GM12878 (cell line): ENCODE measurements around the gene CFAP61. TPM values are rescaled to one million over a fixed set of nuclear protein-coding genes. Genes with fewer than 3 reads are reported as not detected.

Experiments
- ATAC-seq: fragments of 200-7000 bp; cut with Tn5 transposase; 3 replicates; pipeline ENCODE4 v1.9.1; 2020; ENCODE audit warnings: mild to moderate bottlenecking, moderate library complexity
- BruUV-seq: library from RNA; stranded (reverse); fragments of 400-500 nt; replicated peaks from 2 replicates; lab custom pipeline; 2021; lab: Mats Ljungman, UMichigan
- CTCF ChIA-PET: fragments of 300-600 bp; sonication (Branson Sonifier 250); formaldehyde crosslinking; extraction: SDS; loops from one replicate; lab custom pipeline; 2021; ENCODE audit warnings: inconsistent platforms; lab: Yijun Ruan, JAX
- POLR2A ChIA-PET: fragments of 350-600 bp; formaldehyde crosslinking; extraction: SDS; loops from one replicate; lab custom pipeline; 2021; ENCODE audit warnings: inconsistent platforms; lab: Charles Lee
- RAD21 ChIA-PET: fragments of 300-600 bp; sonication (Branson Sonifier 250); formaldehyde crosslinking; loops from one replicate; lab custom pipeline; 2023; ENCODE audit warnings: antibody characterized with exemption; ENCODE audit not compliant: unreplicated experiment; lab: Charles Lee
- SMC1A ChIA-PET: fragments of 300-600 bp; sonication (Branson Sonifier 250); formaldehyde crosslinking; loops from one replicate; lab custom pipeline; 2023; ENCODE audit not compliant: unreplicated experiment, uncharacterized antibody; lab: Charles Lee
- DNase-seq: peaks from one replicate; pipeline ENCODE4 v3.0.0-alpha.2; 2011; ENCODE audit warnings: low read depth, low spot score
- FAIRE-seq: peaks from 3 replicates; lab custom pipeline; 2011; peaks lifted over from hg19 to GRCh38; lab: Jason Lieb, UNC
- H2AFZ ChIP-seq: 2 replicates; pipeline ENCODE4 v1.6.0; 2011; ENCODE audit warnings: low read depth, low read length, control low read depth; ENCODE audit not compliant: control insufficient read depth
- H3K27ac ChIP-seq: 2 replicates; pipeline ENCODE4 v1.5.1; 2011; ENCODE audit warnings: control low read depth; ENCODE audit not compliant: control insufficient read depth, insufficient read depth
- H3K27me3 ChIP-seq, 2 experiments: replicated peaks in 1 of 2; 2 replicates each; pipeline versions ENCODE4 v1.6.0 to v1.6.1; 2011; ENCODE audit warnings: low read length in 1 of 2; ENCODE audit not compliant: control insufficient read depth in 2 of 2, insufficient read depth in 2 of 2
- H3K36me3 ChIP-seq, 2 experiments: 2 replicates each; pipeline ENCODE4 v1.5.1; 2011; ENCODE audit warnings: low read length in 1 of 2; ENCODE audit not compliant: control insufficient read depth in 2 of 2, insufficient read depth in 2 of 2
- H3K4me1 ChIP-seq: 2 replicates; pipeline ENCODE4 v1.6.1; 2011; ENCODE audit warnings: mild to moderate bottlenecking, low read length, moderate library complexity, mixed read lengths; ENCODE audit not compliant: control insufficient read depth, insufficient read depth
- H3K4me2 ChIP-seq: 2 replicates; pipeline ENCODE4 v1.6.0; 2011; ENCODE audit warnings: control low read depth; ENCODE audit not compliant: control insufficient read depth, insufficient read depth
- H3K4me3 ChIP-seq: fragments of 200-600 bp; sonication (generic); 2 replicates; pipeline ENCODE4 v1.5.1; 2016
- H3K79me2 ChIP-seq: 2 replicates; pipeline ENCODE4 v1.6.0; 2011; ENCODE audit warnings: low read length; ENCODE audit not compliant: control insufficient read depth, insufficient read depth
- H3K9ac ChIP-seq: 2 replicates; pipeline ENCODE4 v1.8.0; 2011; ENCODE audit warnings: low read length, control low read depth, mixed read lengths; ENCODE audit not compliant: control insufficient read depth, insufficient read depth
- H3K9me3 ChIP-seq: replicated peaks from 3 replicates; pipeline ENCODE4 v1.5.1; 2011; ENCODE audit warnings: mild to moderate bottlenecking, low read length; ENCODE audit not compliant: control insufficient read depth, insufficient read depth
- H4K20me1 ChIP-seq: 2 replicates; pipeline ENCODE4 v1.6.0; 2011; ENCODE audit not compliant: control insufficient read depth, insufficient read depth
- ATF7 ChIP-seq: fragments of 450-650 bp; IDR thresholded peaks from 2 replicates; pipeline ENCODE4 v1.6.1; 2016; ENCODE audit warnings: low read depth, mild to moderate bottlenecking
- HDAC6 ChIP-seq: fragments of 200-600 bp; sonication (generic); IDR thresholded peaks from one replicate; pipeline ENCODE4 v1.8.0; 2017; ENCODE audit warnings: antibody characterized with exemption; ENCODE audit not compliant: unreplicated experiment
- HDGF ChIP-seq: fragments of 450-650 bp; IDR thresholded peaks from 2 replicates; pipeline ENCODE4 v1.6.1; 2016; ENCODE audit warnings: antibody characterized with exemption
- MXI1 ChIP-seq: fragments of 150-350 bp; IDR thresholded peaks from 2 replicates; pipeline ENCODE4 v1.6.1; 2011; ENCODE audit warnings: low read depth, mild to moderate bottlenecking, inconsistent platforms, low read length, improper control_type of control experiment
- NFXL1 ChIP-seq: fragments of 450-650 bp; IDR thresholded peaks from 2 replicates; pipeline ENCODE4 v1.6.1; 2017; ENCODE audit warnings: antibody characterized with exemption, mild to moderate bottlenecking, borderline replicate concordance
- NFYA ChIP-seq: IDR thresholded peaks from 2 replicates; pipeline ENCODE4 v1.6.1; 2011; ENCODE audit warnings: low read depth, mild to moderate bottlenecking, low read length, improper control_type of control experiment, borderline replicate concordance
- NR2C2 ChIP-seq: IDR thresholded peaks from 2 replicates; pipeline ENCODE4 v1.6.1; 2011; ENCODE audit warnings: borderline replicate concordance, low read depth; ENCODE audit not compliant: control insufficient read depth, insufficient read length
- PKNOX1 ChIP-seq: fragments of 450-650 bp; IDR thresholded peaks from 2 replicates; pipeline ENCODE4 v1.6.1; 2016; ENCODE audit warnings: mild to moderate bottlenecking
- POLR2AphosphoS5 ChIP-seq: IDR thresholded peaks from 2 replicates; pipeline ENCODE4 v1.6.1; 2011; ENCODE audit warnings: mild to moderate bottlenecking, low read length, inconsistent platforms
- RCOR1 ChIP-seq: conservative IDR thresholded peaks from 2 replicates; pipeline ENCODE4 v1.6.1; 2012; ENCODE audit warnings: low read depth, low read length, improper control_type of control experiment
- RELB ChIP-seq: fragments of 450-650 bp; IDR thresholded peaks from 2 replicates; pipeline ENCODE4 v1.6.1; 2017; ENCODE audit warnings: low read depth, mild to moderate bottlenecking, moderate library complexity
- REST ChIP-seq: IDR thresholded peaks from 2 replicates; pipeline ENCODE4 v1.6.1; 2012; ENCODE audit warnings: mild to moderate bottlenecking, low read depth, low read length
- SMARCA5 ChIP-seq: fragments of 450-650 bp; IDR thresholded peaks from 2 replicates; pipeline ENCODE4 v1.6.1; 2017; ENCODE audit warnings: mild to moderate bottlenecking
- SRF ChIP-seq, 2 experiments: IDR thresholded peaks; 2 replicates each; pipeline ENCODE4 v1.6.1; 2011; ENCODE audit warnings: low read depth in 2 of 2, low read length in 2 of 2, mild to moderate bottlenecking in 1 of 2, moderate library complexity in 1 of 2
- ZBED1 ChIP-seq: IDR thresholded peaks from 2 replicates; pipeline ENCODE4 v1.6.1; 2016; ENCODE audit warnings: borderline replicate concordance
- ZNF217 ChIP-seq: fragments of 450-650 bp; IDR thresholded peaks from 2 replicates; pipeline ENCODE4 v1.6.1; 2017; ENCODE audit warnings: antibody characterized with exemption, mild to moderate bottlenecking
- ZZZ3 ChIP-seq: IDR thresholded peaks from 2 replicates; pipeline ENCODE4 v1.6.1; 2011; ENCODE audit warnings: low read depth; ENCODE audit not compliant: control insufficient read depth, insufficient read length
- WGBS: methylation state at CpG from one replicate; pipeline ENCODE4 v1.1.6; 2016; ENCODE audit warnings: low lambda C conversion rate; ENCODE audit not compliant: insufficient replicate concordance, insufficient coverage; ENCODE audit errors: missing lambda C conversion rate; 5-methylcytosine and 5-hydroxymethylcytosine counted together
- in situ Hi-C: fragments of 300-500 bp; cut with MboI; formaldehyde crosslinking; loops from 9 replicates; pipeline ENCODE4 v1.14.3; 2018; ENCODE audit warnings: mixed read lengths
- intact Hi-C: fragments of 100-400 bp; cut with micrococcal nuclease; formaldehyde crosslinking; loops from one replicate; pipeline ENCODE4 v1.14.2; 2022; ENCODE audit not compliant: unreplicated experiment
- polyA plus RNA-seq, 11 experiments: library from polyadenylated mRNA; depleted of rRNA in 4 of 11; unstranded in 6 of 11; stranded (reverse) in 5 of 11; fragments of >200 nt; fragmentation: Nextera tagmentation in 4 of 11; fragmentation: Illumina TruSeq in 1 of 11; extraction: Ambion mirVana in 4 of 11; extraction: Trizol in 1 of 11; gene quantifications; 1 replicate in 1 of 11; 2 replicates in 10 of 11; pipeline versions ENCODE4 v1.2.1 to v1.2.3, GENCODE V29; 2011 to 2016; ENCODE audit warnings: inconsistent platforms in 2 of 11, missing spikeins in 2 of 11, low read depth in 1 of 11
- total RNA-seq, 4 experiments: library from RNA; depleted of rRNA in 3 of 4; stranded (reverse); fragments of >200 nt in 3 of 4; fragmentation: Illumina TruSeq in 1 of 4; extraction: Trizol in 1 of 4; gene quantifications; 2 replicates each; pipeline versions ENCODE4 v1.2.1 to v1.2.3, GENCODE V29; 2013 to 2021

The CFAP61 gene
- total and polyA plus RNA-seq, 10 of the 15 experiments (the other 5 are each of a cell fraction or from before 2014, with no cell fraction given): 0.11 to 0.41 (median 0.24) TPM; not detected in 7

GRCh38 chr20:20214757-20215275 is 162.5 kb downstream of the CFAP61 start (continued):
- no peak for TF ChIP-seq REST
- no peak for TF ChIP-seq ZBED1
- no peak for TF ChIP-seq MXI1
- no peak for TF ChIP-seq NR2C2

GRCh38 chr20:20215976-20216727 is 163.8 kb downstream of the CFAP61 start:
- ChIA-PET CTCF (no interaction called here), SMC1A (interaction anchor here (0.5 to 1.7 kb wide), 3 partner anchors 22 to 95 kb away, joined by 3 read pairs; no protein-coding TSS in a partner anchor), RAD21 (no interaction called here), POLR2A (no interaction called here)
- FAIRE-seq (no peak), DNase-seq (no peak), ATAC-seq (no peak)
- Histone ChIP-seq H3K9me3 (peaks cover 3% of the 10 kb centered on the region; the same call in 2 of the 3 replicates), H3K36me3 (no peaks in the 10 kb centered on the region), H4K20me1 (no peaks in the 10 kb centered on the region), H3K9ac (no peak overlapping the region), H3K79me2 (no peaks in the 10 kb centered on the region), H3K4me3 (no peak overlapping the region), H3K27me3 (no peaks in the 10 kb centered on the region), H3K4me2 (no peak overlapping the region), H2AFZ (no peak overlapping the region), H3K27ac (no peak overlapping the region), H3K4me1 (no peaks in the 10 kb centered on the region)
- BruUV-seq: no TSS peak
- in situ Hi-C loops: no loop called here
- intact Hi-C loops: no loop called here
- 45% methylated on average over 12 of the region's 12 CpGs for WGBS
- TF ChIP-seq RELB (peak; percentile 34; the same call in 1 of the 2 replicates), PKNOX1 (peak; percentile 61; the same call in 1 of the 2 replicates), RCOR1 (no peak), HDAC6 (no peak), SRF (IDR thresholded peaks at IDR 0.05; ENCODE audit: low read depth in 2 of 2, low read length in 2 of 2) (no peak), POLR2AphosphoS5 (no peak), ZZZ3 (no peak), NFXL1 (no peak), NFYA (no peak), ZNF217 (no peak), SMARCA5 (no peak), HDGF (no peak), ATF7 (no peak; the same call in 1 of the 2 replicates)
